ENCODE data around the gene SLC6A19. TPM values are rescaled to one million over a fixed set of nuclear protein-coding genes. Genes with fewer than 3 reads are reported as not detected.

The SLC6A19 gene
- total and polyA plus RNA-seq, 2 donors (not counting 1 experiment from before 2014, with no cell fraction given) = not detected

- Histone ChIP-seq H3K36me3 (replicated peaks in 1 of 2; ENCODE audit: control extremely low read depth in 1 of 2, control insufficient read depth in 1 of 2, extremely low read depth in 1 of 2, insufficient read depth in 2 of 2, low read length in 1 of 2) (no peaks in the 10 kb centered on the region), H3K27ac (ENCODE audit: low read length in 2 of 2) (no peak overlapping the region), H3K9ac (ENCODE audit: low read length) (no peak overlapping the region), H3K27me3 (replicated peaks in 1 of 4; ENCODE audit: control extremely low read depth in 1 of 4, control insufficient read depth in 3 of 4, insufficient read depth in 4 of 4, low read length in 3 of 4) (no peaks in the 10 kb centered on the region), H3K4me2 (replicated peaks; ENCODE audit: low read depth, low read length, poor library complexity, severe bottlenecking) (no peak overlapping the region), H2AFZ (ENCODE audit: insufficient read depth, low read depth, low read length, poor library complexity, severe bottlenecking) (no peak overlapping the region), H3K4me1 (ENCODE audit: control insufficient read depth in 2 of 2, insufficient read depth in 2 of 2, low read length in 2 of 2) (no peaks in the 10 kb centered on the region), H4K20me1 (ENCODE audit: control insufficient read depth, insufficient read depth, low read length, poor library complexity, severe bottlenecking) (no peaks in the 10 kb centered on the region), H3K9me3 (ENCODE audit: control extremely low read depth in 1 of 3, control insufficient read depth in 2 of 3, insufficient read depth in 1 of 3, low read length in 2 of 3) (peaks cover 0 to 51% (median 5%) of the 10 kb centered on the region in 3 donors), H3K4me3 (ENCODE audit: control extremely low read depth in 1 of 5, extremely low read depth in 1 of 5, insufficient read depth in 1 of 5, low read depth in 2 of 5, low read length in 4 of 5) (no peak overlapping the region), H3K79me2 (ENCODE audit: control insufficient read depth, insufficient read depth, low read length) (no peaks in the 10 kb centered on the region)
- DNase-seq (no peak), ATAC-seq (ENCODE audit: low read depth) (no peak)
- Mint-ChIP-seq H3K4me1 (peaks cover 4% of the 10 kb centered on the region), H3K4me3 (no peak overlapping the region), H3K27ac (no peak overlapping the region), H3K9me3 (ENCODE audit: insufficient read depth) (no peaks in the 10 kb centered on the region), H3K27me3 (no peaks in the 10 kb centered on the region)
- 96% methylated on average over 20 of the region's 23 CpGs for WGBS (ENCODE audit: insufficient coverage)
- CTCF ChIA-PET = no interaction called here
- intact Hi-C loops (cut with micrococcal nuclease) = no loop called here
- POLR2A ChIA-PET = no interaction called here
- TF ChIP-seq CTCF (IDR thresholded peaks at IDR 0.05) = no peak
- TF ChIP-seq EZH2 (IDR thresholded peaks at IDR 0.05; ENCODE audit: borderline replicate concordance, insufficient read depth, low read depth, low read length, poor library complexity, severe bottlenecking) = no peak
These were observed 58.5 kb downstream of the SLC6A19 start for GRCh38 chr5:1259806-1260480.

- ChIA-PET POLR2A (no interaction called here), CTCF (no interaction called here)
- Histone ChIP-seq H3K27me3 (replicated peaks in 1 of 4; ENCODE audit: control extremely low read depth in 1 of 4, control insufficient read depth in 3 of 4, insufficient read depth in 4 of 4, low read length in 3 of 4) (no peaks in the 10 kb centered on the region), H2AFZ (ENCODE audit: insufficient read depth, low read depth, low read length, poor library complexity, severe bottlenecking) (no peak overlapping the region), H3K4me2 (replicated peaks; ENCODE audit: low read depth, low read length, poor library complexity, severe bottlenecking) (no peak overlapping the region), H4K20me1 (ENCODE audit: control insufficient read depth, insufficient read depth, low read length, poor library complexity, severe bottlenecking) (no peaks in the 10 kb centered on the region), H3K9ac (ENCODE audit: low read length) (no peak overlapping the region), H3K36me3 (replicated peaks in 1 of 2; ENCODE audit: control extremely low read depth in 1 of 2, control insufficient read depth in 1 of 2, extremely low read depth in 1 of 2, insufficient read depth in 2 of 2, low read length in 1 of 2) (no peaks in the 10 kb centered on the region), H3K4me1 (ENCODE audit: control insufficient read depth in 2 of 2, insufficient read depth in 2 of 2, low read length in 2 of 2) (no peaks in the 10 kb centered on the region), H3K79me2 (ENCODE audit: control insufficient read depth, insufficient read depth, low read length) (no peaks in the 10 kb centered on the region), H3K27ac (ENCODE audit: low read length in 2 of 2) (no peak overlapping the region), H3K9me3 (ENCODE audit: control extremely low read depth in 1 of 3, control insufficient read depth in 2 of 3, insufficient read depth in 1 of 3, low read length in 2 of 3) (peaks cover 0 to 51% (median 5%) of the 10 kb centered on the region in 3 donors), H3K4me3 (ENCODE audit: control extremely low read depth in 1 of 5, extremely low read depth in 1 of 5, insufficient read depth in 1 of 5, low read depth in 2 of 5, low read length in 4 of 5) (no peak overlapping the region)
- TF ChIP-seq EZH2 (IDR thresholded peaks at IDR 0.05; ENCODE audit: borderline replicate concordance, insufficient read depth, low read depth, low read length, poor library complexity, severe bottlenecking) (no peak), CTCF (IDR thresholded peaks at IDR 0.05) (no peak)
- 94% methylated on average over 7 of the region's 10 CpGs for WGBS (ENCODE audit: insufficient coverage)
- ATAC-seq (ENCODE audit: low read depth) (no peak), DNase-seq (no peak)
- Mint-ChIP-seq H3K9me3 (ENCODE audit: insufficient read depth) (no peaks in the 10 kb centered on the region), H3K27ac (no peak overlapping the region), H3K27me3 (no peaks in the 10 kb centered on the region), H3K4me1 (no peaks in the 10 kb centered on the region), H3K4me3 (no peak overlapping the region)
- intact Hi-C loops (cut with micrococcal nuclease) = no loop called here
These were observed 60.2 kb downstream of the SLC6A19 start for GRCh38 chr5:1261643-1262042.

Measured in B cell (primary cell).